IgD-negative memory B cell (primary cell): ENCODE data around the gene EDIL3. TPM values are rescaled to one million over a fixed set of nuclear protein-coding genes. Genes with fewer than 3 reads are reported as not detected.

Experiments
- H3K27ac Mint-ChIP-seq, 3 donors: one replicate each; pipeline ENCODE4 v1.8.0; 2020 to 2022; ENCODE audit warnings: mild to moderate bottlenecking in 3 of 3, mixed read lengths in 3 of 3, moderate library complexity in 1 of 3
- H3K27me3 Mint-ChIP-seq: one replicate; pipeline ENCODE4 v1.8.0; 2021; ENCODE audit warnings: mixed read lengths
- H3K36me3 Mint-ChIP-seq: one replicate; pipeline ENCODE4 v1.8.0; 2020; ENCODE audit warnings: mild to moderate bottlenecking, mixed read lengths
- H3K4me1 Mint-ChIP-seq, 3 donors: one replicate each; pipeline ENCODE4 v1.8.0; 2020 to 2022; ENCODE audit warnings: mixed read lengths in 3 of 3, mild to moderate bottlenecking in 1 of 3
- H3K4me3 Mint-ChIP-seq, 4 donors: one replicate each; pipeline ENCODE4 v1.8.0; 2020 to 2022; ENCODE audit warnings: mild to moderate bottlenecking in 4 of 4, mixed read lengths in 4 of 4, moderate library complexity in 3 of 4
- H3K9me3 Mint-ChIP-seq, 3 donors: one replicate each; pipeline ENCODE4 v1.8.0; 2020 to 2021; ENCODE audit warnings: mixed read lengths in 3 of 3, mild to moderate bottlenecking in 1 of 3
- polyA plus RNA-seq: library from polyadenylated mRNA; unstranded; fragments of 300-500 nt; fragmentation: Illumina TruSeq; gene quantifications from one replicate; pipeline ENCODE4 v1.2.3, GENCODE V29; 2021

Gene EDIL3
- not detected for polyA plus RNA-seq

GRCh38 chr5:84384604-84385575 is at the start of gene EDIL3:
EDIL3 (minus strand) TSS chr5:84384880; CDS start chr5:84384374, 506 bp downstream.
- Mint-ChIP-seq H3K36me3 (peaks cover 1% of the 10 kb centered on the region), H3K27me3 (peaks cover 20% of the 10 kb centered on the region)

GRCh38 chr5:84433461-84433860 is 48.8 kb upstream of the EDIL3 start:
- no peak overlapping the region for H3K27ac Mint-ChIP-seq
- H3K4me1 Mint-ChIP-seq: no peaks in the 10 kb centered on the region
- H3K9me3 Mint-ChIP-seq: peaks cover 0 to 5% (median 0%) of the 10 kb centered on the region in 3 donors
- no peak overlapping the region for H3K4me3 Mint-ChIP-seq
- H3K27me3 Mint-ChIP-seq: no peaks in the 10 kb centered on the region
- no peaks in the 10 kb centered on the region for H3K36me3 Mint-ChIP-seq

More at GRCh38 chr5:84384604-84385575, at the start of gene EDIL3:
- H3K9me3 Mint-ChIP-seq: peaks cover 0 to 5% (median 3%) of the 10 kb centered on the region in 3 donors
- H3K4me3 Mint-ChIP-seq: no peak within 1 kb of the TSS
- H3K4me1 Mint-ChIP-seq: peaks cover 0 to 3% (median 2%) of the 10 kb centered on the region in 3 donors
- H3K27ac Mint-ChIP-seq: no peak within 1 kb of the TSS

- no peaks in the 10 kb centered on the region for H3K36me3 Mint-ChIP-seq
- no peaks in the 10 kb centered on the region for H3K4me1 Mint-ChIP-seq
- no peaks in the 10 kb centered on the region for H3K27me3 Mint-ChIP-seq
- H3K9me3 Mint-ChIP-seq: peaks cover 0 to 5% (median 4%) of the 10 kb centered on the region in 3 donors
- H3K27ac Mint-ChIP-seq: no peak overlapping the region
- H3K4me3 Mint-ChIP-seq: no peak overlapping the region
Measured at GRCh38 chr5:84430863-84431663, 46.4 kb upstream of the EDIL3 start.

GRCh38 chr5:84430079-84430478 is 45.4 kb upstream of the EDIL3 start:
- Mint-ChIP-seq H3K27me3 (no peaks in the 10 kb centered on the region), H3K4me3 (no peak overlapping the region), H3K36me3 (no peaks in the 10 kb centered on the region), H3K27ac (no peak overlapping the region), H3K9me3 (peaks cover 0 to 5% (median 4%) of the 10 kb centered on the region in 3 donors), H3K4me1 (no peaks in the 10 kb centered on the region)

- Mint-ChIP-seq H3K36me3 (no peaks in the 10 kb centered on the region), H3K4me3 (no peak overlapping the region), H3K9me3 (peaks cover 0 to 9% (median 5%) of the 10 kb centered on the region in 3 donors), H3K4me1 (no peaks in the 10 kb centered on the region), H3K27ac (no peak overlapping the region), H3K27me3 (no peaks in the 10 kb centered on the region)
Measured at GRCh38 chr5:84425365-84425881, 40.7 kb upstream of the EDIL3 start.

GRCh38 chr5:84419742-84420141 is 35.1 kb upstream of the EDIL3 start:
- H3K9me3 Mint-ChIP-seq: peaks cover 1 to 11% (median 3%) of the 10 kb centered on the region in 3 donors
- no peaks in the 10 kb centered on the region for H3K4me1 Mint-ChIP-seq
- H3K36me3 Mint-ChIP-seq: no peaks in the 10 kb centered on the region
- H3K27ac Mint-ChIP-seq: no peak overlapping the region
- H3K4me3 Mint-ChIP-seq: no peak overlapping the region
- no peaks in the 10 kb centered on the region for H3K27me3 Mint-ChIP-seq

- no peaks in the 10 kb centered on the region for H3K36me3 Mint-ChIP-seq
- H3K4me3 Mint-ChIP-seq: no peak overlapping the region
- H3K27ac Mint-ChIP-seq: no peak overlapping the region
- H3K27me3 Mint-ChIP-seq: no peaks in the 10 kb centered on the region
- peaks cover 0 to 3% (median 0%) of the 10 kb centered on the region in 3 donors for H3K9me3 Mint-ChIP-seq
- no peaks in the 10 kb centered on the region for H3K4me1 Mint-ChIP-seq
Measured at GRCh38 chr5:84411832-84412605, 27.3 kb upstream of the EDIL3 start.

- Mint-ChIP-seq H3K4me1 (no peaks in the 10 kb centered on the region), H3K9me3 (no peaks in the 10 kb centered on the region), H3K27ac (no peak overlapping the region), H3K4me3 (no peak overlapping the region), H3K27me3 (no peaks in the 10 kb centered on the region), H3K36me3 (no peaks in the 10 kb centered on the region)
Measured at GRCh38 chr5:84406111-84406510, 21.4 kb upstream of the EDIL3 start.

- Mint-ChIP-seq H3K4me3 (no peak overlapping the region), H3K4me1 (no peaks in the 10 kb centered on the region), H3K36me3 (no peaks in the 10 kb centered on the region), H3K9me3 (no peaks in the 10 kb centered on the region), H3K27me3 (no peaks in the 10 kb centered on the region), H3K27ac (no peak overlapping the region)
Measured at GRCh38 chr5:84403773-84404172, 19.1 kb upstream of the EDIL3 start.

GRCh38 chr5:84397385-84397784 is 12.7 kb upstream of the EDIL3 start:
- H3K36me3 Mint-ChIP-seq: no peaks in the 10 kb centered on the region
- H3K4me1 Mint-ChIP-seq: no peaks in the 10 kb centered on the region
- H3K27ac Mint-ChIP-seq: no peak overlapping the region
- no peaks in the 10 kb centered on the region for H3K27me3 Mint-ChIP-seq
- H3K4me3 Mint-ChIP-seq: no peak overlapping the region
- peaks cover 0 to 9% (median 0%) of the 10 kb centered on the region in 3 donors for H3K9me3 Mint-ChIP-seq

- Mint-ChIP-seq H3K4me1 (no peaks in the 10 kb centered on the region), H3K27ac (no peak overlapping the region), H3K36me3 (no peaks in the 10 kb centered on the region), H3K9me3 (peaks cover 0 to 12% (median 2%) of the 10 kb centered on the region in 3 donors), H3K4me3 (no peak overlapping the region), H3K27me3 (no peaks in the 10 kb centered on the region)
Measured at GRCh38 chr5:84393969-84394368, 9.3 kb upstream of the EDIL3 start.

- H3K4me1 Mint-ChIP-seq: no peaks in the 10 kb centered on the region
- H3K4me3 Mint-ChIP-seq: no peak overlapping the region
- H3K27ac Mint-ChIP-seq: no peak overlapping the region
- H3K9me3 Mint-ChIP-seq: peaks cover 0 to 12% (median 2%) of the 10 kb centered on the region in 3 donors
- H3K36me3 Mint-ChIP-seq: no peaks in the 10 kb centered on the region
- no peaks in the 10 kb centered on the region for H3K27me3 Mint-ChIP-seq
Measured at GRCh38 chr5:84392836-84393235, 8.2 kb upstream of the EDIL3 start.

GRCh38 chr5:84385705-84386104 is 1.0 kb upstream of the EDIL3 start:
- H3K27me3 Mint-ChIP-seq: peaks cover 20% of the 10 kb centered on the region
- H3K36me3 Mint-ChIP-seq: peaks cover 1% of the 10 kb centered on the region
- peaks cover 0 to 3% (median 2%) of the 10 kb centered on the region in 3 donors for H3K4me1 Mint-ChIP-seq
- peaks cover 0 to 5% (median 3%) of the 10 kb centered on the region in 3 donors for H3K9me3 Mint-ChIP-seq
- no peak overlapping the region for H3K4me3 Mint-ChIP-seq
- no peak overlapping the region for H3K27ac Mint-ChIP-seq

GRCh38 chr5:84383816-84384603 is 670 bp downstream of the EDIL3 start:
- H3K27me3 Mint-ChIP-seq: peaks cover 20% of the 10 kb centered on the region
- no peak overlapping the region for H3K4me3 Mint-ChIP-seq
- peaks cover 0 to 3% (median 0%) of the 10 kb centered on the region in 3 donors for H3K9me3 Mint-ChIP-seq
- peaks cover 0 to 3% (median 2%) of the 10 kb centered on the region in 3 donors for H3K4me1 Mint-ChIP-seq
- H3K36me3 Mint-ChIP-seq: peaks cover 1% of the 10 kb centered on the region
- H3K27ac Mint-ChIP-seq: no peak overlapping the region
